Measurements from ENCODE around the gene CYSTM1.

CYSTM1 gene

DNA sequence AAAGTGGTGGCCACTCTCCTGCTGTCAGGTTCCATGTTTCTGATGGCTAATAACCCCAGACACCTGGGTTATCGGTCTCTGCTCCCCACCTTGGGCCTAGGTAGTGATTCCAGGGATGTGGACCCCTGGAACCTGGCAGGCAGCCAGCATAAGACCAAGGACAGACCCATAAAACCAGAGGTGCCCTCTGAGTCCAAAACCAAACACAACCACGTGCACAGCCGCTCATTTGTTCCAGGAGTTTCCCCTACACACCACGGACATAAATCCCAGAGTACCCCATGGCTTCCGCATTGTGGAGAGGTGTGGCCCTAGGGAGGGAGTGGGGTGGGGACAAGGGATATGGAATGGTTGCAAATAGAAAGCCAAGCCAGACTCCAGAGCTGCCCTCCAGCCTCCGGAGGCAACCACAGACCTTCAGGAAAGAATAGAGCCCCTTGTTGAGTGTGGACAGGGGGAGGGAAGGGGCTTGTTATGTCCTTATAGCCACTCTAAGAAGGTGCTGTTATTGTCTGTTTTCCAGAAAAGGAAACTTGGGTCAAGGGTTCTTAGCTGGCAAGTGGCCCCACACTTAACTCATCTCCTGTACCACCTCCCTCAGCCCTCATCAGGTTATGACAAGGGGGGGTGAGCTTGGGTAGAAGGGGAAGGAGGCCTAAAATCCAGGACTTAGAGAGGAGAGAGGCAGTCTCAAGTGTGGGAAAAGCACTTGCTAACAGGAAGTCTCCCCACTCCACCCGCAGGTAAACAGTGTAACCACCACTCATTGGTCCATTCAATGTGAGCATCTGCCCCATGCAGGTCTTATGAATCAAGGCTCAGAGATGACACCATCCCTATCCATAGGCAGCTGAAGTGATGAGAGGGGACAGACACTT is 23.6 kb upstream of the CYSTM1 start:
- Histone ChIP-seq H3K4me1 (ENCODE audit: control insufficient read depth, low read length) (peaks cover 4% of the 10 kb centered on the region), H3K27ac (ENCODE audit: low read depth, low read length) (no peak overlapping the region), H4K20me1 (ENCODE audit: control insufficient read depth, insufficient read depth, low read depth, low read length) (peaks cover 5% of the 10 kb centered on the region; the same call in 1 of the 2 replicates), H3K9me2 (replicated peaks; ENCODE audit: control insufficient read depth, low read length) (no peaks in the 10 kb centered on the region), H3K4me3 (ENCODE audit: low read length) (no peak overlapping the region), H3K27me3 (ENCODE audit: control insufficient read depth, low read length) (peaks cover 12% of the 10 kb centered on the region), H3K4me2 (ENCODE audit: low read length) (no peak overlapping the region), H3F3A (ENCODE audit: control insufficient read depth, insufficient read depth) (no peaks in the 10 kb centered on the region), H3K9me3 (ENCODE audit: control insufficient read depth, insufficient read depth, low read length) (no peaks in the 10 kb centered on the region), H3K79me2 (ENCODE audit: control insufficient read depth, low read length) (no peaks in the 10 kb centered on the region), H3K36me3 (ENCODE audit: control insufficient read depth, low read length) (no peaks in the 10 kb centered on the region)
- TF ChIP-seq EZH2phosphoT487 (IDR thresholded peaks at IDR 0.05; ENCODE audit: borderline replicate concordance, low read length): no peak
- TF ChIP-seq, protein P1, sequence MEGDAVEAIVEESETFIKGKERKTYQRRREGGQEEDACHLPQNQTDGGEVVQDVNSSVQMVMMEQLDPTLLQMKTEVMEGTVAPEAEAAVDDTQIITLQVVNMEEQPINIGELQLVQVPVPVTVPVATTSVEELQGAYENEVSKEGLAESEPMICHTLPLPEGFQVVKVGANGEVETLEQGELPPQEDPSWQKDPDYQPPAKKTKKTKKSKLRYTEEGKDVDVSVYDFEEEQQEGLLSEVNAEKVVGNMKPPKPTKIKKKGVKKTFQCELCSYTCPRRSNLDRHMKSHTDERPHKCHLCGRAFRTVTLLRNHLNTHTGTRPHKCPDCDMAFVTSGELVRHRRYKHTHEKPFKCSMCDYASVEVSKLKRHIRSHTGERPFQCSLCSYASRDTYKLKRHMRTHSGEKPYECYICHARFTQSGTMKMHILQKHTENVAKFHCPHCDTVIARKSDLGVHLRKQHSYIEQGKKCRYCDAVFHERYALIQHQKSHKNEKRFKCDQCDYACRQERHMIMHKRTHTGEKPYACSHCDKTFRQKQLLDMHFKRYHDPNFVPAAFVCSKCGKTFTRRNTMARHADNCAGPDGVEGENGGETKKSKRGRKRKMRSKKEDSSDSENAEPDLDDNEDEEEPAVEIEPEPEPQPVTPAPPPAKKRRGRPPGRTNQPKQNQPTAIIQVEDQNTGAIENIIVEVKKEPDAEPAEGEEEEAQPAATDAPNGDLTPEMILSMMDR (IDR thresholded peaks at IDR 0.05; ENCODE audit: low read depth, low read length, poor library complexity, severe bottlenecking): no peak

DNA sequence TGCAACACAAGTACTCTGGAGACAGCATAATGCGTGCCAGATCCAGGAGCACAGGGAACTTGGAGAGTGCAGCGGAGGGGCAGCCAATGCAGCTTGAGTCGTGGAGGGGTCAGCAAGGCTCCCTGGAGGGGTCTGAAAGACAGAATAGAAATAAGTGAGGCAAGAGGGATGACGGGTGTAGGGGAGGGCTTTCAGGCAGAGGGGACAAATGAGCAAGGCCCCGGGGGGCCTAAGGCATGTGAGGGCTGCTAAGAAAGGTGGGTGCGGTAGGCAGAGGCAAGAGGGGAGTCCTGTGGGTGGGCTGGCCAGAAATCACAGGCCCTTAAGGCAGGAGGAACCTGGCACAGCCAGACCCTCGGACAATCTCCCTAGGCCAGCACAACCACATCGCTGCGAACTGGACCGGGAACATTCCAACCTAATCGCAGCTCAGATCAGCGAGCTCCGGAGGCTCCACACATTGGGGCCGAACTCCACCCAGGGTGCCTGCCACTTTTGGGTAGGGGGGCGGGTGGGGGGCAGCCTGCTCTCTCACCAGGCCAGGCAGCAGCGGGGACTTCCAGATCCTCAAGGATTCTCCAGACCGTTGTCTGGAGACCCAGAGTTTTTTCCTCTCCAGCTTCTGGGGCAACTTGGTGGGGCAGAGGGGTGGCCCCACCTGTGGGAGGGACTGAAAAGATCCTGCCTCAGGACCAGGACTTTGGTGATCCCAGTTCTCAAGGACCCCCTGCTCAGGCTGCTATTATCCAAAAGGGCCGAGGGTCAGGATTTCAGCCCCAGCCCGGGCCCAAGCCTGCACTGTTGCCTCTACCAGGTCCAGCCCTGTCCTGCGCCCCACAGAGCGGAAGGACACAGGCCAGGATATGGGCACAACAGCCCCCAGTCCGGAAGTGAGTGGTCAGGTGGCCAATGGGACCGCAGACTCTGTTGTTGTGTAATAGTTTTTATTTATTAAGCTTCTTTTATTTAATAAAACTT is 22.7 kb upstream of the CYSTM1 start:
- TF ChIP-seq, protein P1 (IDR thresholded peaks at IDR 0.05; ENCODE audit: low read depth, low read length, poor library complexity, severe bottlenecking): no peak
- TF ChIP-seq EZH2phosphoT487 (IDR thresholded peaks at IDR 0.05; ENCODE audit: borderline replicate concordance, low read length): no peak
- no peak overlapping the region for H3K27ac ChIP-seq (ENCODE audit: low read depth, low read length)

DNA sequence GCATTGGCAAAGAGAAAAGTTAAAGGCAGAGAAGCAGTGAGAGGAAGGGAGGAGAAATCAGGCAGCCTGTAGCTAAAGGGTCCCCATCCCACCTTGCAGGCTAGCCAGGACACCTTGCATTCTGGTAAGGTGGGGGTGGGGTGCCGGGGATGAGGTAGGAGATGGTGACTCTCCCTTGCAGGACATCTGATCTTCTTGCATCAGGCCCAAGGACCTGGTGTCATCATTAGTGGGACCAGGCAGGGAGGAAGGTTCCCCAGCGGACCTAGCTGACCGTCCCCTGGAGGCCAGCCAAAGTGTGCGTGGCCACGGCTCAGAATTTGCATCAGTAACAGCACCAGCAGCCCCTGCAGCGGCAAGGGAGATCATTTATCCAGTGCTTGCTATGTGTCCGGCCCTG is 21.7 kb upstream of the CYSTM1 start:
- H3K9me3 ChIP-seq (ENCODE audit: control insufficient read depth, insufficient read depth, low read length): no peaks in the 10 kb centered on the region
- H3K4me2 ChIP-seq (ENCODE audit: low read length): no peak overlapping the region
- H4K20me1 ChIP-seq (ENCODE audit: control insufficient read depth, insufficient read depth, low read depth, low read length): no peaks in the 10 kb centered on the region; the same call in 1 of the 2 replicates
- no peaks in the 10 kb centered on the region for H3K27me3 ChIP-seq (ENCODE audit: control insufficient read depth, low read length)
- peaks cover 11% of the 10 kb centered on the region for H3K4me1 ChIP-seq (ENCODE audit: control insufficient read depth, low read length)
- no peak overlapping the region for H3K4me3 ChIP-seq (ENCODE audit: low read length)
- H3F3A ChIP-seq (ENCODE audit: control insufficient read depth, insufficient read depth): no peaks in the 10 kb centered on the region
- H3K27ac ChIP-seq (ENCODE audit: low read depth, low read length): no peak overlapping the region
- no peaks in the 10 kb centered on the region for H3K36me3 ChIP-seq (ENCODE audit: control insufficient read depth, low read length)
- TF ChIP-seq EZH2phosphoT487 (IDR thresholded peaks at IDR 0.05; ENCODE audit: borderline replicate concordance, low read length): no peak
- TF ChIP-seq, protein P1 (IDR thresholded peaks at IDR 0.05; ENCODE audit: low read depth, low read length, poor library complexity, severe bottlenecking): no peak
- no peaks in the 10 kb centered on the region for H3K9me2 ChIP-seq (replicated peaks; ENCODE audit: control insufficient read depth, low read length)
- H3K79me2 ChIP-seq (ENCODE audit: control insufficient read depth, low read length): no peaks in the 10 kb centered on the region

More for the DNA sequence above, 22.7 kb upstream of the CYSTM1 start:
- H3K27me3 ChIP-seq (ENCODE audit: control insufficient read depth, low read length): peaks cover 6% of the 10 kb centered on the region; the same call in 1 of the 2 replicates
- no peaks in the 10 kb centered on the region for H3K79me2 ChIP-seq (ENCODE audit: control insufficient read depth, low read length)
- H4K20me1 ChIP-seq (ENCODE audit: control insufficient read depth, insufficient read depth, low read depth, low read length): peaks cover 3% of the 10 kb centered on the region; the same call in 1 of the 2 replicates
- no peaks in the 10 kb centered on the region for H3K36me3 ChIP-seq (ENCODE audit: control insufficient read depth, low read length)
- H3K4me2 ChIP-seq (ENCODE audit: low read length): no peak overlapping the region
- no peaks in the 10 kb centered on the region for H3K9me2 ChIP-seq (replicated peaks; ENCODE audit: control insufficient read depth, low read length)
- no peak overlapping the region for H3K4me3 ChIP-seq (ENCODE audit: low read length)
- H3F3A ChIP-seq (ENCODE audit: control insufficient read depth, insufficient read depth): no peaks in the 10 kb centered on the region
- H3K9me3 ChIP-seq (ENCODE audit: control insufficient read depth, insufficient read depth, low read length): no peaks in the 10 kb centered on the region
- H3K4me1 ChIP-seq (ENCODE audit: control insufficient read depth, low read length): peaks cover 11% of the 10 kb centered on the region

Data from DOHH2 (cell line).